DND-41 (cell line): ENCODE data around the gene ARSG.

Experiments used
- ATAC-seq: fragments of 200-7000 bp; cut with Tn5 transposase; 3 replicates; pipeline ENCODE4 v1.9.1; 2021; ENCODE audit warnings: low read depth; ENCODE audit not compliant: insufficient read depth
- DNase-seq: peaks from one replicate; pipeline ENCODE4 v3.0.0-alpha.2; 2020
- H2AFZ ChIP-seq: 2 replicates; pipeline ENCODE4 v1.6.0; 2012; ENCODE audit warnings: low read depth, low read length
- H3K27ac ChIP-seq: 2 replicates; pipeline ENCODE4 v1.5.1; 2012; ENCODE audit warnings: low read length, inconsistent platforms
- H3K27me3 ChIP-seq: fragments of 200-600 bp; sonication (generic); 2 replicates; pipeline ENCODE4 v1.6.0; 2012; ENCODE audit warnings: low read length, mild to moderate bottlenecking, inconsistent platforms; ENCODE audit not compliant: insufficient read depth, poor library complexity
- H3K36me3 ChIP-seq: 2 replicates; pipeline ENCODE4 v1.5.1; 2012; ENCODE audit warnings: low read length, inconsistent platforms; ENCODE audit not compliant: insufficient read depth
- H3K4me1 ChIP-seq: 2 replicates; pipeline ENCODE4 v1.5.1; 2012; ENCODE audit warnings: mild to moderate bottlenecking, low read length; ENCODE audit not compliant: insufficient read depth
- H3K4me2 ChIP-seq: 2 replicates; pipeline ENCODE4 v1.6.0; 2012; ENCODE audit warnings: mild to moderate bottlenecking, moderate library complexity, low read length, inconsistent platforms; ENCODE audit not compliant: insufficient read depth
- H3K4me3 ChIP-seq, 2 experiments: fragments of 200-600 bp in 1 of 2; shearing (Covaris generic) in 1 of 2; 2 replicates each; pipeline ENCODE4 v1.5.1; 2012 to 2016; ENCODE audit warnings: inconsistent platforms in 2 of 2, low read length in 2 of 2, mild to moderate bottlenecking in 2 of 2, low read depth in 1 of 2, moderate library complexity in 1 of 2
- H3K79me2 ChIP-seq: 2 replicates; pipeline ENCODE4 v1.6.0; 2012; ENCODE audit warnings: low read length, inconsistent platforms; ENCODE audit not compliant: insufficient read depth
- H3K9ac ChIP-seq: 2 replicates; pipeline ENCODE4 v1.6.0; 2012; ENCODE audit warnings: low read depth, mild to moderate bottlenecking, inconsistent platforms, low read length, moderate library complexity
- H3K9me3 ChIP-seq: 2 replicates; pipeline ENCODE4 v1.5.1; 2012; ENCODE audit warnings: low read length, moderate library complexity, mild to moderate bottlenecking, inconsistent platforms; ENCODE audit not compliant: insufficient read depth, severe bottlenecking
- H4K20me1 ChIP-seq: 2 replicates; pipeline ENCODE4 v1.6.0; 2012; ENCODE audit warnings: low read length; ENCODE audit not compliant: insufficient read depth
- EZH2 ChIP-seq: IDR thresholded peaks from 3 replicates; pipeline ENCODE4 v1.6.1; 2012; ENCODE audit warnings: borderline replicate concordance, low read depth, mild to moderate bottlenecking, moderate library complexity, low read length, inconsistent platforms; ENCODE audit not compliant: severe bottlenecking
- TF ChIP-seq, protein P1 (sequence below): IDR thresholded peaks from 2 replicates; pipeline ENCODE4 v1.5.1; 2012; ENCODE audit warnings: borderline replicate concordance, low read length, moderate library complexity, mild to moderate bottlenecking; ENCODE audit not compliant: poor library complexity, severe bottlenecking; ENCODE audit errors: extremely low read depth

Gene ARSG

DNA sequence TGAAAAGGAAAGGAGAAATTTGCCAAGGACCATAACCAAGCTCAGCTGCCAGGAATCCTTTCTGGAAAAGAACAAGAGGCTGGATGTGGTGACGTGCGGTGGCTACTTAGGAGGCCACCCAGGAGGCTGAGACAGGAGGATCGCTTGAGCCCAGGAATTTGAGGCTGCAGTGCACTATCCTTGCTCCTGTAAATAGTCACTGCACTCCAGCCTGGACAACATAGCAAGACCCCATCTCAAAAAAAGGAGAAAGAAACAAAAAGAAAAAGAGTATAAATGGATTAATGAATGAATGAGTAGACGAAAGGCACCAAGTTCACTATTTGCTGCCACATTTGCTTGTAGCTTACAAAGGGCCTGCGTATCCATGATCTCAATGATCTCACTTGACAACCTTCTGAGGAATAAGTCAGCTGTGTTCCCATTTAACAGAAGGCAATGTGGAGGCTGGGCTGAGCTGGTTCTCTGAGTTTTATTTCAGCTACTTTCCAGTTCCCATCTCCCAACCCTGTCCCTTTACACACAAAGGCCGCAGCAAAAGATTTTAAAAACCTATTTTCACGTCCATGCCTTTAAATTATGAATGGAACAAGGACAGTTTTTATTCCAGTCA, 29.8 kb downstream of the ARSG start:
- Histone ChIP-seq H3K4me3 (no peak overlapping the region), H3K9me3 (no peaks in the 10 kb centered on the region), H3K27me3 (no peaks in the 10 kb centered on the region), H3K79me2 (no peaks in the 10 kb centered on the region), H3K27ac (no peak overlapping the region), H3K4me2 (no peak overlapping the region), H3K36me3 (no peaks in the 10 kb centered on the region), H4K20me1 (no peaks in the 10 kb centered on the region), H3K4me1 (peaks cover 13% of the 10 kb centered on the region), H3K9ac (no peak overlapping the region), H2AFZ (no peak overlapping the region)
- TF ChIP-seq EZH2 = no peak
- TF ChIP-seq, protein P1, sequence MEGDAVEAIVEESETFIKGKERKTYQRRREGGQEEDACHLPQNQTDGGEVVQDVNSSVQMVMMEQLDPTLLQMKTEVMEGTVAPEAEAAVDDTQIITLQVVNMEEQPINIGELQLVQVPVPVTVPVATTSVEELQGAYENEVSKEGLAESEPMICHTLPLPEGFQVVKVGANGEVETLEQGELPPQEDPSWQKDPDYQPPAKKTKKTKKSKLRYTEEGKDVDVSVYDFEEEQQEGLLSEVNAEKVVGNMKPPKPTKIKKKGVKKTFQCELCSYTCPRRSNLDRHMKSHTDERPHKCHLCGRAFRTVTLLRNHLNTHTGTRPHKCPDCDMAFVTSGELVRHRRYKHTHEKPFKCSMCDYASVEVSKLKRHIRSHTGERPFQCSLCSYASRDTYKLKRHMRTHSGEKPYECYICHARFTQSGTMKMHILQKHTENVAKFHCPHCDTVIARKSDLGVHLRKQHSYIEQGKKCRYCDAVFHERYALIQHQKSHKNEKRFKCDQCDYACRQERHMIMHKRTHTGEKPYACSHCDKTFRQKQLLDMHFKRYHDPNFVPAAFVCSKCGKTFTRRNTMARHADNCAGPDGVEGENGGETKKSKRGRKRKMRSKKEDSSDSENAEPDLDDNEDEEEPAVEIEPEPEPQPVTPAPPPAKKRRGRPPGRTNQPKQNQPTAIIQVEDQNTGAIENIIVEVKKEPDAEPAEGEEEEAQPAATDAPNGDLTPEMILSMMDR = no peak
- ATAC-seq = no peak
- no peak for DNase-seq

DNA sequence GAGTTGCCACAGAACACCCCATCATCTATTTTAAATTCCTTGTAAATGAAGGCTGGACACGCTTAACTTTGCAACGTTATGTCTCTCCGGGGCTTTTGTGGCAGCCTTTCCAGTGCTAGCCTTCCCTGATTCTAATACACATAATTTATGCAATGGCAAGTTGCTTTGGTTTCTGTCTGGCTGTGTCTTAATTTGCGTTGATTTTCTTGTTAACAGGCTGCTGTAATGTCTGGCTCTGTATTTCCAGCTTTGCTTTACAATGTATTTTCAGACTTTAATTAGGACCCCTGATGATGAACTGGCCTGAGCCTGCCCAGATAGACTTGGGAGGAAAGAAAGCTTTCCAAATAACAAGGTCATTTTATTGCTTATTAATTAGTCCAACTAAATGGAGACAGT, 30.3 kb downstream of the ARSG start:
- H3K4me2 ChIP-seq = no peak overlapping the region

DNA sequence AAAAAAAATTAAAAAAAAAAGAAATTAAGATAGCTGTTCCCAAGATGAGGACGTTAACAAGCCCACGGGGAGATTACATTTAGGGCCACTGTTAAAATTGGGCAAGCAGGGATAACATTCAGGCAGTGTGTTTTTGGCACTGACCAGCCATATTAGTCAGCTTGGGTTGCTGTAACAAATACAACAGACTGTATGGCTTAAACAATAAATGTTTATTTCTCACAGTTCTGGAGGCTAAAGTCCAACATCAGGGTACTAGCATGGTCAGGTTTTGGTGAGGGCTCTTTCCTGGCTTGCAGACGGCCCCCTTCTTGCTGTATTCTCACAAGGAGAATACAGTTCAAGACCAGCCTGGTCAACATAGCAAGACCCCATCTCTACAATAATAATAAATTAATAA, 31.3 kb downstream of the ARSG start:
- no peak for ATAC-seq
- H3K27me3 ChIP-seq = no peaks in the 10 kb centered on the region

More for the DNA sequence above, 30.3 kb downstream of the ARSG start:
- H4K20me1 ChIP-seq = no peaks in the 10 kb centered on the region
- ATAC-seq (no peak), DNase-seq (no peak)
- no peaks in the 10 kb centered on the region for H3K27me3 ChIP-seq
- no peak overlapping the region for H3K4me3 ChIP-seq
- H3K79me2 ChIP-seq = no peaks in the 10 kb centered on the region
- no peak overlapping the region for H2AFZ ChIP-seq
- H3K27ac ChIP-seq = no peak overlapping the region
- no peak overlapping the region for H3K9ac ChIP-seq
- H3K36me3 ChIP-seq = no peaks in the 10 kb centered on the region
- TF ChIP-seq, protein P1 = no peak
- no peak for TF ChIP-seq EZH2
- peaks cover 13% of the 10 kb centered on the region for H3K4me1 ChIP-seq
- H3K9me3 ChIP-seq = no peaks in the 10 kb centered on the region

More for the DNA sequence above, 31.3 kb downstream of the ARSG start:
- Histone ChIP-seq H3K36me3 (no peaks in the 10 kb centered on the region), H3K4me1 (peaks cover 4% of the 10 kb centered on the region; the same call in 1 of the 2 replicates), H3K79me2 (no peaks in the 10 kb centered on the region), H3K4me3 (no peak overlapping the region), H3K9me3 (no peaks in the 10 kb centered on the region), H3K27ac (no peak overlapping the region), H2AFZ (no peak overlapping the region), H3K9ac (no peak overlapping the region), H3K4me2 (no peak overlapping the region), H4K20me1 (no peaks in the 10 kb centered on the region)
- no peak for DNase-seq
- no peak for TF ChIP-seq EZH2
- TF ChIP-seq, protein P1 = no peak
